NCI-H524 (cell line): ENCODE data around the gene DIRAS1.
"Not testable (repeated sequence)": the region's sequence is repeated elsewhere in the genome, so short reads cannot be mapped to it uniquely, and the experiment has no call there.

Experiments used
- DNase-seq, 2 experiments: peaks; one replicate each; lab custom pipeline; 2025; lab: John Stamatoyannopoulos, UW

Gene DIRAS1

DNA sequence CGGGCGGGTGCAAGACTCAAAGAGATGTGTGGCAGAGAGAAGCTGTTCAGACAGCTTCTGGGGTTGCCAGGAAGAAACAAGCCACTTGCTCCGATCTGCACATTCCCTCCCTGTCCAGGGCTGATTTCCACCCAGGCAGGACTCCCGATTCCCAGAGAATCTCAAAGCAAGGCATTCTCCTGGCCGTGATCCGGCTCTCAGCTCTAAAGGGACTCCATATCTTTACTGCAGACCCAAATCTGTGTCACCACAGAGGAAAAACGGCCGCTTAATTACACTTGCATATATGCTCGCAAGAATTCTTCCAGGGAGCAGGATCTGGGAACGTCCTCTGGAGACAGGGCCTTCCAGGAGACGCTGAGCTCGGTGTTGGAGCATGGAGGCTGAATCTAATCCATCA lies 44.3 kb downstream of the DIRAS1 start:
- no peak for DNase-seq

DNA sequence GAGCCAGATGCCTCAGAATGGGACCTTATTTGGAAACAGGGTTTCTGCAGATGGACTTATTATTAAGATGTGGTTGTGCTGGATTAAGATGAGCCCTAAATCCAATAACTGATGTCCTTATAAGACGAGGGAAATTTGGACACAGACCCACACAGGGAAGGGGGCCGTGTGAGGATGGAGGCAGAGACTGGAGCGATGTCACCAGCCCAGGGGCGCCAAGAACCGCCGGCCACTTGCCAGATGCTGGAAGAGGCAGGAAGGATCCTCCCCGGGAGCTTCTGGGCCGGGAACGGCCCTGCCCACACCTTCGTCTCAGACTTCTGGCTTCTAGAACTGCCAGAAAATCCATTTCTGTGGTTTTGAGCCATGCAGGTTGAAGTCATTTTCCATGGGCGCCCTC lies 45.3 kb downstream of the DIRAS1 start:
- DNase-seq, result no peak

DNA sequence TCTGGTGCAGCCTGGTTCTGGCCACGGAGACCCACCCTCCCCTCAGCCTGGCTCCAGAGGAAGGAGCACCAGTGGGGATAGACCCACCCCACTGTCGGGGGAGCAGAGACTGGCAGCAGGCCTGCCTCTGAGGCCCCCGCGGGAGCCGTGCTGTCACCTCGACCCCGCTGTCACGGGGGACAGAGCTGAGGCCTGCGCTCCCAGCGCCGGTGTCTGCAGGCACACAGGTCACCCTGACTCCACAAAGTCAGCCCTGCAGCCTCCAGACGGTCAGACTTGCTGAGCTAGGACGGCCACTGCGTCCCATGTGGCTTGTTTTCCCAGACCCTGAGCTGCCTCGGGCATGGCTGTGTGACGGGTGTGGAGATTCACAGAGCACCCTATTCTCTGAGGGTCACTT lies 51.0 kb downstream of the DIRAS1 start:
- DNase-seq, result no peak

DNA sequence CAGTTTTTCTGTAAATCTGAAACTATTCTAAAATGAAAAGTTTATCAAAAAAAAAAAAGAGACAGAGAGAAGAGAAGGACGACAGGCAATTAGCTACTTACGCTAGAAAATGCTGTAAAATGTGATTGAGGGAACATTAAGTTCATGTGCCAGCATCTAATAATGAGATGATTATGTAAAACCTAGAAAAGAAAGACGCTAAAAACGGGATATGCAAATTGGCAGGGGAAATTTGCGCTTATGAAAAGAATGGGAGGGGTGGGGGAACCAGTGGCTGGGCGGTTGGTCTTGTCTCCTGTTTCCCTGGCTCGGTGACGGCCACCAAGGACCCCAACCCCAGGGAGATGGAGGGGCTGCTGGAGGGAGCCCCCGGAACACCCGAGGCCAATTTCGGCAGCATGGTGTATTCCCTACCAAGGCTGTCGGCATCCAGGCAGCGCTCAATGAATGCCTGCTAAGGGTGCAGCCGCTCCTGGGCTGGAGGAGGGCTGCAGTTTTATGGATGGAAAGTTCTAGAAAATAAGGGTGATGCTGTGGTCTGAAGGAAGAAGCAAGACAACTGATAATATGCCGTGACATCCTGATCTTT lies 52.9 kb downstream of the DIRAS1 start:
- DNase-seq, result no peak

DNA sequence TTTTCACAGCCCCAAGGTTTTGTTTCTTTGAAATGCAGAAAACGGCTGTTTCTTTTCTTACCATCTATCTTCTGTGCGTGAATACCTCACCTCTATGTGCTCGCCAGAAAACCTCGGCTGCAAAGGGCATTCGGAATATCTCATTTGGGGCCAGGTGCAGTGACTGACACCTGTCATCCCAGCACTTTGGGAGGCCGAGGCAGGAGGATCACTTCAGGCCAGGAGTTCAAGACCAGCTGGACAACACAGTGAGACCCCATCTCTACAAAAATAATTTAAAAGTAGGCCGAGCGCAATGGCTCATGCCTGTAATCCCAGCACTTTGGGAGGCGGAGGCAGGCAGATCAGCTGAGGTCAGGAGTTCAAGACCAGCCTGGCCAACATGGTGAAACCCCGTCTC lies 53.8 kb downstream of the DIRAS1 start:
- not testable (repeated sequence) for DNase-seq

DNA sequence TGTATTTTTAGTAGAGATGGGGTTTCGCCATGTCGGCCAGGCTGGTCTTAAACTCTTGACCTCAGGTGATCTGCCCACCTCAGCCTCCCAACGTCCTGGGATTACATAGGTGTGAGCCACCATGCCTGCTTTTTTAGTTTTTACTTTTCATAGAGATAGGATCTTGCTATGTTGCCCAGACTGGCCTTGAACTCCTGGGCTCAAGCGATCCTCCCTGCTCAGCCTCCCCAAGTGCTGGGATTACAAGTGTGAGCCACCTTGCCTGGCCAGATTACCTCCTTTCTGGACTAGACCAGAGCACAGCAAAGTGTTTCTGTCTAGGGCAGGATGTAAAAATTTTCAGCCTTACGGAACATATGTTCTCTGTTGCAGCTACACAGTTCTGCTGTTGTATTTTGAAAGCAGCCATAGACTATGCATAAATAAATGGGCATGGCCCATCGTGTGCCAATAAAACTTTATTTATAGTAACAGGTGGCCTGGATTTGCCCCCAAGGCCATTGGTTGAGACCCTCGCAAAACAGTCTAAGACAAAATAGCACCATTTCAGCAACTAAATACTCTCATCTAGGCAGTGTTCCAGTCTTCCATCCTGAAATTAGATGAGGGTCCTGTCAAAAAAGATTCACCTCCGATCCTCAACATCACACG lies 54.7 kb downstream of the DIRAS1 start:
- DNase-seq, result no peak

DNA sequence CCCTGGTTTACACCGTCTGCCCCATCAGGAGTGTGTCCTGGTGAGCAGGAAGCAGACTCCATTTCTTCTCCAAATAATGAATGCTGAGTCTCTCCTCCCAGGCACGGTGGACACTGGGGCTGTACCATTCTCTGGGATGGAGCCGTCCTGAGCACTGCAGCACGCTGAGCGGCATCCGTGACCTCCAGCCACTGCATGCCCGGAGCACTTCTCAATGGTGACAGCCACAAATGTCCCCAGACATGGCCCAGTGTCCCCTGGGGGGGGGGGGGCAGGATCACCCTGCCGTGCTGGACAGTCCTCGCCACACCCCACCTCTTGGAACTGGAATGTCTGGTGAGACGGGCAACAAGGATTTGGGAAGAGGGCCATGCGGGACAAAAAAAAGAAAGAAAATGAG lies 56.1 kb downstream of the DIRAS1 start:
- DNase-seq, result no peak
